GM19324 (cell line): ENCODE measurements around the gene NEURL3.
"Not testable (repeated sequence)": the region's sequence is repeated elsewhere in the genome, so short reads cannot be mapped to it uniquely, and the experiment has no call there.

ENCODE experiments used
- ATAC-seq: cut with Tn5 transposase; IDR thresholded peaks from one replicate; pipeline ENCODE4 v1.9.1; 2021; ENCODE audit warnings: mild to moderate bottlenecking, moderate library complexity; ENCODE audit not compliant: unreplicated experiment, low FRiP score

Gene NEURL3

GRCh38 chr2:96491860-96492497, 13.2 kb downstream of the NEURL3 start:
- no peak for ATAC-seq

DNA sequence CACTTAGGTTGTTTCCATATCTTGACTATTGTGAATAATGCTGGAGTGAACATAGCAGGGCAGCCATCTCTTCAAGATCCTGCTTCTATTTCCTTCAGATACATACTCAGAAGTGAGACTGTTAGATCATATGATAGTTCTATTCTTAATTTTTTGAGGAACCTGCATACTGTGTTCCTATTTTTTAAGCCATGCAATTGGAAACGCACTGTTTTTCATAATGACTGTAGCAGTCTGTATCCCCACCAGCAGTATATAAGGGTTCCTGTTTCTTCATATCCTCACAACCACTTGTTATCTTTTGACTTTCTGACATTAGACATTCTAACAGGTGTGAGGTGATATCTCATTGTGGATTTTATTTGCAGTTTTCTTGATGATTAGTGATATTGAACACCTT, 15.5 kb downstream of the NEURL3 start:
- ATAC-seq = no peak

DNA sequence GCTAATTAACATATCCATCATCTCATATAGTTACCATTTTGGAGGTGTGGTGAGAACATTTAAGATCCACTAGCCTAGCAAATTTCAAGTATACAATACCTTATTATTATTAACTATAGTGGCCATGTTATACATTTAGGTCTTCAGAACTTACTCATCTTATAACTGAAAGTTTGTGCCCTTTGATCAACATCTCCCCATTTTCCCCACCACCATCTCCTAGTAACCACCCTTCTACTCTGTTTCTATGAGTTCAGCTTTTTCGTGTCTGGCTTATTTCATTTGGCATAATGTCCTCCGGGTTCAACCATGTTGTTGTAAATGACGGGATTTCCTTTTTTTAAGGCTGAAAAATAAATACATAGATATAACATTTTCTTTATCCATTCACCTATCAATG, 15.9 kb downstream of the NEURL3 start:
- ATAC-seq = no peak

DNA sequence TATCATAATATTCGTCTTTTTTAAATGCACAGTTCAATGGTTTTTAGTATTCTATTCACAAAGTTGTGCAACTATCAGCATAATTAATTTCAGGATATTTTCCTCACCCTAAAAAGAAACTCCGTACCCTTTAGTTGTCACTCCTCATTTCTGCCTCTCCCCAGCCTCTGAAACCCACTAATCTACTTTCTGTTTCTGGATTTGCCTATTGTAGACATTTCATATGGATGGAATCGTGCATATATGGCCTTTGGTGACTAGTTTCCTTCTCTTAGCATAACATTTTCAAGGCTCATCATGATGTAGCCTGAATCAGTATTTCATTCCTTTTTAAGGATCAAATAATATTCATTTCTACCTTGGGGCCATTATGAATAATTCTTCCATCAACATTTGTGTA, 18.5 kb downstream of the NEURL3 start:
- ATAC-seq = no peak

GRCh38 chr2:96485751-96486651, 19.2 kb downstream of the NEURL3 start:
- ATAC-seq = peak; percentile 84

GRCh38 chr2:96485350-96485749, 19.8 kb downstream of the NEURL3 start:
- ATAC-seq = no peak

- no peak for ATAC-seq
These were observed 21.1 kb downstream of the NEURL3 start for GRCh38 chr2:96484091-96484490.

- no peak for ATAC-seq
These were observed 27.7 kb downstream of the NEURL3 start for GRCh38 chr2:96477458-96477857.

GRCh38 chr2:96471772-96472171, 33.4 kb downstream of the NEURL3 start:
- no peak for ATAC-seq

DNA sequence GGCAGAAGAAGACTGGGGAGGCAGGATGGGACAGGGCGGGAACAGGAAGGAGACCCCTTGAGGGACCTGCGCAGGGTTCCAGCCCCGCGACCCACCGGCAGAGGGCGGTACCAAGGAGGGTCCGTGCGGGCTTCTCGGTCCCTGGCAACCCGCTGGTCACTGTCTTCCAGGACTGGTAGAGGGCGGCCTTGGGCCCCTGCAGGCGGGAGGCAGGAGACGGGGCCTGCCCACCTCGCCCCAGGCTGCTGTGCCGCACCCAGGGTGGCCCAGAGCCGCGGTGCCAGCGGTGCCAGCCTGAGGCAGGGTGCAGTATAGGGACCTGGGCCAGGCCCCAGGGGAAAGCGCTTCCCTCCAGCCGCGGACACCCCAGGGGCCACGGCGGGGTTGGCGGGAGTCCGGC, 34.5 kb downstream of the NEURL3 start:
- no peak for ATAC-seq

DNA sequence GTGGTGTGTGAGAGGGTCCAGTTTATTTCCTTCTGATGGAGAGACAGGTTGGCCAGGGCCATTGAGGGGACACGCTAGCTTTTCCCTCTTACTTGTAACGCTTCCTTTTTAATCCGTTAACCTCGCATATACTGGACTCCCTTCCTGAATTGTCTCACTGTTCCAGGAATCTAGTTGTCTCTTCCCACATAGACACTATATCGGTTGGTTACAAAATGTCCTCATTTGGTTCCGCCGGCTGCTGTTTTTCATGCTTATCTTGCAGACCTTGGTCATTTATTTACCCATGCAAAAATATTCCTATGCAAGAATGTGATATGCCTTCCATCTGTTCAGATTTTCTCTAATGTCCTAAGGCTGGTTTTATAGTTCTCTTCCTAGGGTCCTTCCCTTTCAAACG, 35.0 kb downstream of the NEURL3 start:
- no peak for ATAC-seq

- no peak for ATAC-seq
These were observed 36.3 kb downstream of the NEURL3 start for GRCh38 chr2:96468904-96469303.

GRCh38 chr2:96464651-96465050, 40.5 kb downstream of the NEURL3 start:
- ATAC-seq = no peak

DNA sequence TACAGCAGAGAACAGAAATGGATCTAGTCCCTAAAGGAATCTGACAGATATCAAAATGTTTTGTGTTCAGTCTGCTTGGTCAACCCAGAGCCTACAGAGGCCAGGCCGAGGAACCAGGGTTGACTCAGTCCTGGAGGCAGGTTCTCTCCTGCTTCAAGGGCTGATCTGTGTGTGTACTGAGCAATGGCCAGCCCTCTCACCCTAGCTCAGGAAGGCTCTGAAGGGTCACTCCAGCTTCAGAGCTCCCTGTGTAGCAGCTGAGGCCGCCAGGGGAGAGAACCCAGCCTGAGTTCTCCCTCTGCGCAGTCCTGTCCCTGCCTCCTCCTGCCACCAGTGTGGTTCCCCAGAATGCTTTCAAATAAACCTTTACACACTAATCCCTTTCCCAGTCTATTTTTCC, 41.1 kb downstream of the NEURL3 start:
- ATAC-seq = no peak

- no peak for ATAC-seq
These were observed 42.0 kb downstream of the NEURL3 start for GRCh38 chr2:96463119-96463518.

- not testable (repeated sequence) for ATAC-seq
These were observed 43.5 kb downstream of the NEURL3 start for GRCh38 chr2:96461616-96462015.

DNA sequence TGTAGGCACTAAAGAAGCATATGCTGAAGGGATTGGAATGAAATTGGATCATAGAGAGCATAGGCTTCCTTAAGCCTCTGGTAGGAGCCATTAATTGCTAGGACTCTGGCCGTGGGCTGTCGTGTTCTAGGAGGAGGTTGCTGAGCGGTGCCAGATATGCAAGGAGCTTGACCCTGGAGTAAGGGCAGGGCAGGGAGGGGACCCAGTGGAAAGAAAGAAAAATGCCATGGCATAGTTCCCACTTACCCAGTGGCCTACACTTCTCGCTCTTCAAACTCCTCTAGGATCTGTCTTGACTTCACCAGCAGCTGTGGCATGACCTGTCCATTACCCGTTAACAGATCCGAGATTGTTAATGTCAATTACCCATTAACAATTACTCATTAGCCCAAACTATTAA, 53.1 kb downstream of the NEURL3 start:
- ATAC-seq = no peak

- ATAC-seq = no peak
These were observed 55.5 kb downstream of the NEURL3 start for GRCh38 chr2:96449637-96450036.

DNA sequence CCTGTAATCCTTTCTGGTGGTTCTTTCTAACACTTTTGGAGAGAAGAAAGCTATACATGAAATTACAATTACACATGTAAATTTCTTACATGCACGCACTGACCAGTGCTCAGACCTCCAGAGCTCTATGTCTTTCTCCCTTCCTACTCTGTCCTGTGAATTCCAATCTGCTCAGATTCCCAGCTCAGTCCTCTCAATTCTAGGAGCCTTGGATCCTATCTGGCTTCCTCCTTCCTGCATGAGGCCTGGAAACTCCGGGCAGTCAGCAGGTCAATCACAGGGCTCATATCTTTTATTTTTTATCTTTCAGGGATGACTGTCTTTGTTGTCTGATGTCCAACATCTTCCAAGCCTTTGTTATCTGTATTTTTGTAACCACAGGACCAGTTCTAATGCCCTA, 56.0 kb downstream of the NEURL3 start:
- no peak for ATAC-seq

- ATAC-seq = no peak
These were observed 57.4 kb downstream of the NEURL3 start for GRCh38 chr2:96447726-96448125.
